Ecto neural progenitor cell (in vitro differentiated cells): ENCODE results near the gene TST.

Source experiments
- DNase-seq: peaks from one replicate; pipeline ENCODE4 v3.0.0-alpha.2; 2018; ENCODE audit warnings: low spot score

The TST gene

DNA sequence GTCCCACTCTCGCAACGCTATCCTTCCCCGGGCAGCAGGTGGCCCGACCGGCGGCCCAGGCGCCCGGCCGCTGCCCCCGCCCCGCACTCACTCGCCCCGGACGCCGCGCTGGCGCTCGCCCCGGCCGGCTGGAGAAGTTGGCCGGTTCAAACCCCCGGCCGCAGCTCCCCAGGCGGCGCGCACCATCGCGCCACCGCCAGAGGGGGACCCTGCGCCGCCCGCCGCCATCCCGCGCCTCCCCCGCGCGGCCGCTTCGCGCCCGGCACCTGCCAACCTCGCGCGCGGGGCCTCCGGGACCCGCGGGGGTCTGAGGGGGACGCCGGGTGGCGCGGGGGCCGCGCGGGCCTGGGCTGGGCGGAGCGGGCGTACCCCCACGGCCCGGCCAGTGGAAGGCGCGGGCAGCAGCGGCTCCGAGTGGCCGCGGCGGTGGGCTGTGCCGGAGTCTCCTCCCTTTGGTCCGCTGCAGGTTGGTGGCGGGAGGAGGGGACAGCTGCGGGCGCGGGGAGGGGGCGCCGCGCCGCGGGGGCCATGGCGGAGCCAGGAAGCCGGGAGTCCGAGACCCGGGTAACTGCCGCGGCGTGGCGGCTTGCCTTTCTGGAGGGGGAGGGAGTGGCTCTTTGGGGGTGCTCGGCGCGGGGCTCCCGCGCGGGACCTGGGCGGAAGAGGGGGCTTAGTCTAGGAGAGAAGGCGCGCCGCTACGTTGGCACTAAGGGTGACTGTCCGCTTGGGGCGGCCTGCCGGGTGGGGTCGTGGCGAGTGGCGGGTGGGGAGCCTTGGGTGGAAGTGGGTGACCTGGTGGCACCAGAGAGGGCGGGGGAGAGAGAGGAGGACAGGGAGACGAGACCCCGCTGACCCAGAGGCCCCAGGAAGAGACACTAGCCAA is at the start of gene TST, which contains the start of gene MPST:
Gene TST, minus strand, starts transcription at position 139 of the 883 bp plus-strand sequence. CDS start 715 bp downstream, outside the sequence.
Gene MPST, plus strand, starts transcription at position 434 of the 883 bp plus-strand sequence. Its CDS starts 95 bp downstream, at position 529.
- DNase-seq = peak; percentile 89

DNA sequence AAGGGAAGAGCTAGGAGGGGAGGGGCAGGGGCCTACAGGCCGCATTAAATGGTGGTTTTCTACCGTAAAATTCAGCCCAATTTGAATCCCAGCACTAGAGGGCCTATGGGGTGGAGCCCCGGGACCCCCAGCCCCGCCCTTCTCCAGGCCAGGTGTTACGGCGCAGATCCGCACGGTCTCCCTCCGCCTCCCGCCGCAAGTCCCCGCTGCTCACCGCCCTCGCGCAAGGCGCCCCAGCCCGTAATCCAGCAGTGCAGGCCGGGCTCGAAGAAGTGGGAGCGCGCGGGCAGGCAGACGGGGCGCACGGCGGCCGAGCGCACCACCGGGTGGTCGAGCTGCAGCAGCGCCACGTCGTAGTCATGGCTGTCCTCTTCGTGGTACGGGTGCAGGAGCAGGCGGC is 49.6 kb upstream of the TST start:
- DNase-seq = peak; percentile 71

DNA sequence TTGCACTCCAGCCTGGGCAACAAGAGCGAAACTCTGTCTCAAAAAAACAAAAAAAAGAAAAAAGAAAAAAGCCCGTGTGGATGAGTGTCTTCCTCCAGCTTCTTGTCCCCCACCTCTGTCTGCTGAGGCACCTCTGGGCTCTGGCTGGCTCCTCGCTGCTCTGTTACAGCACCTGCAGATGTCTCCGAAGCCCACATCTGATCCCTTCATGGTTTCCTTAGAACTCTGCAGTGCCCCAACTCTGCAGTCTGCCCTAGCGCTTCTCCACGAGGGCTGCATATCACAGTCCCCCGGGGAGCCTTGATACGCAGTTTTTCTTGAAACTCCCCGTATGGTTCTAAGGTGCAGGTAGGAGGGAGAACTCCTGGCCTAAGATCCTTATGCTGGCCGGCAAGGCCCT is 48.2 kb upstream of the TST start:
- DNase-seq = no peak

DNA sequence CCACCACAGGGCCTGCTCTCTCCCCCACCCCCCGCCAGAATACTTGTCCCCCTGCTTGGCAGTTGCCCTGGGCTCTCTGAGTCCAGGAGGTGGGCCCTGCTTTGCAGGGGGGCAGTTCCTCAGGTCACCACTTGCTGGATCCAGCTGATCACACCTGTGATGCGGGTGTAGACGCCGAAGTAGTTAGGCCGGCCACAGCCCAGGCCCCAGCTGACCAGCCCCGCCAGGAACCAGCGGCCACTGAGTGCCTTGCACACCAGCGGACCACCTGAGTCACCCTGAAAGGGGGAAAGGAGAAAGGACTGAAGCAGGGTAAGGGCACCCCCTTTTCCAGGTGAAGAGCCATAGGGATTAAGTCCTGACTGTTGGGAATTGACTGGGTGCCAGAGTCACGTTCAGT is 46.7 kb upstream of the TST start:
- DNase-seq = no peak

DNA sequence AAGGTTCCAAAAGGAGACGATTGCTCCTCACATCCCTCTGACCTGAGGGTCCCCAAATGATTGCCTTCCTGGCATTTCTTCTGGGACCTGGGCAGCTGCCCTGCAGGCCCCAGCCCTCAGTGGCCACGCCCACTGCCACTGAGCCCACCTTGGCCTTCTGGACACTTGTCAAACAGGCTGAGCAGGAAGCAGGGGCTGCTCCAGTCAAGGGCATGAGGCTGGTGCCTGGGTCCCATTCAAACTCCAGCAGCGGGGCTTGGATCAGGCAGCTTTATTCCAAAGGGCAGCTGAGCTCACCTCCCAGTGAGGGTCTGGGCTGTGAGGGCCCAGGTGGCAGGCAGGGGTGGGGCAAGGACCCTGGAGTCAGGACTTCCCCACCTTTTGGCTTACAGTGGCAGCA is 45.9 kb upstream of the TST start:
- no peak for DNase-seq

DNA sequence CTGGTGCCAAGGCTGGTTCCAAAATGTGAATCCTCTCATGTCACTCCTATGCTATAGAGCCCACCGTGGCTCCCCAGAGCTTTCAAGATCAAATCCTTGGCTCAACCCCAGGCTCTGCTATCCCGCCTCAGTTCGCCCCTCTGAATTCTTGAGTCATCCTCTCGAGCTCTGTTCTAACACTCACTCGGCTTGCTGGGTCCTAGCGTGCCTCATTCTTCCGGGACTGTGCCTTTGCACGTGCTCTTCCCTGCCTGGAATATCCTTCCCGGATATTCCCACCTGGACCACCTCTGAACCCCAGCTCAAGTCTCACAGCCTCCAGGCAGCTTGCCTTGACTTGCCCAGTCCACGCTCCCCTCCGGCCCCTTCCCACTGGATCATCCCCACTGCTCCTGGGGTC is 45.3 kb upstream of the TST start:
- DNase-seq = no peak

DNA sequence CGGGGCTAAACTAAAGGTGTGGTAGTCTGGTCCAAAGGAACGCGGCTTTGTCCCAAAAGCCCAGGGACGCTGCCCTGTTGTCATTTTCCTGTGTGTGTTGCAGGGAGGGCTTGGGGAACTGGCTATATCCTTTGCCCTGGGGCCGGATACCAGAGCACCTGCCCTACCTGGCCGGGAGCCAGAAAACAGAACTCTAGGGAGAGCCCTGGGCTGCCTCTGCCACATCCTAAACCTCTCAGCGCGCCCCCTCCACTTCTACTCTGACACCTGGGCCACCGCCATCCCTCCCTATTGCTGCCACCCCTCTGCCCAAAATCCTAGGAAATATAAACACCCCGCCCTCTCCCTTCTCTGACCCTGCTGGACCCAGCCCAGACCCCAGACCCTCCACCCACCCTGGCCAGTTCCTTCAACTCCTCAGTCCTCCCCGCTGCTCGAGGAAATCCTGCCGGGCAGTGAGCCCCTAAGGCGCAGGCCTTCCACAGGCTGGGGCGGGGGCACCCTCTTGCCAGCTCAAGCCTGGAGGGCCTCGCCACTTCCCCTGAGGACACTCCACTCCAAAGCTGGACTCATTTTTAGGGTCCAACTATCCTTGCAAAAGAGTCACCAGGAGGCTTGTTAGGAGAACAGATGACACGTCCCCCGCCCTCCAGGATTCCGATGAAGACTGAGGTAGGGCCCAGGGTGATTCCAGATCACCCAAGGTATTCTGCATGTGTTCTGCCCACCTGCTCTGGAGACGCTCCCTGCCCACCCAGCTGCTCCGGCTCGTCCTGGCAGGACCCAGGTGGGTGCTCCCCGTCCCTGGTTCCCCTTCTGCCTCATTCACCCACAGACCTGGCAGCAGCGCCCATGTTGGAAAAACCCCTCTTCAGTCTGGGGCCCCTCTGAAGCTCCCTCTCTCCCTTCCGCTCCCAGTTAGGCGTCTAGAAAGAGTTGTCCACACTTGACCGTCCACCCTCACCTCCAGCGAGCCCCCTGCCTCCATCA is 44.5 kb upstream of the TST start:
- DNase-seq = no peak

DNA sequence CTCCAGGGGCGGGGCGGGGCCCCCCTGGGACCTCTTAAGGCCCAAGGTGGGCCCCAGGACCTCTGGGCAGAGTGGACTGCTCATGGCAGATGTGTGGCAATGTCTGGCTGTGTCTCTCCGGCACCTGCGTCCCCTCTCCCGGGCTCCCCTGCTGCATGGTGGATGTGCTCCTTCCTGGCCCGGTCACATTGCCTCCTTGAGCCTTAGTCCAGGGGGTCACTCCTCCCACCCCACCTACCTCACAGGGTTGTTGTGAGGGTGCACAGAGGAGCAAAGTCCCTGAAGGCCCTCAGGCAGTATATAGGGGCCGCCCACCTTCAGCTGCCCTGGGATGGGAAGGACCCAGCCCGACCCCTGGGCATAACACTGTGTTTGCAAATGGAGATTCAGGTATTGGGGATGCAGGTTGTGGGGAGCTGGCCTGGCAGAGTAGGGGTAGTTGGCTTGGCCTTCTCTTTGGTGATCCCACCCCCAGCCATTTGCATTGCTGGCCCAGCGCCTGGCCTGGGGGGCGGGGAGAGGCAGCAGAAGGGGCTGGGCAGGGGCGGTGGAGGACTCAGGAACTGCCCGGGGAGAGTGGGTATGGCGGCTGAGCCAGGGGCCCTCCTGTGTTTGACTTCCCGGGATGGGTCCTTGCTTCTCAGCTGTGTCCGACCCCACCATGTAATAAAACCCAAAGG is 43.6 kb upstream of the TST start:
- no peak for DNase-seq

DNA sequence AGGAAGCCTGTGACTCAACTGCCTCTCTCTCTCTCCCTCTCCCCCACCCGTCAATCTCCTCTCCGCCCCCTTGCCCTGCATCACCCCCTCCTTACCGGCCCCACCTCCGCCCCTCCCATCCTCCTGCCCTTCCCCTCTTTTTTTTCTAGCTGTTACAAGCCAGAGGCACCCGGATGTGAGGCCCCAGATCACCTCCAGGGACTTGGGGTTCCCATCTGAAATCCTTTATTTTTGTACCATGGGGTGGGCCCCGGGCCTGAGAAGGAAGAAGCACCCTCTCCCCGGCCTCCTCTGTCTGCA is 43.1 kb upstream of the TST start:
- DNase-seq = no peak

DNA sequence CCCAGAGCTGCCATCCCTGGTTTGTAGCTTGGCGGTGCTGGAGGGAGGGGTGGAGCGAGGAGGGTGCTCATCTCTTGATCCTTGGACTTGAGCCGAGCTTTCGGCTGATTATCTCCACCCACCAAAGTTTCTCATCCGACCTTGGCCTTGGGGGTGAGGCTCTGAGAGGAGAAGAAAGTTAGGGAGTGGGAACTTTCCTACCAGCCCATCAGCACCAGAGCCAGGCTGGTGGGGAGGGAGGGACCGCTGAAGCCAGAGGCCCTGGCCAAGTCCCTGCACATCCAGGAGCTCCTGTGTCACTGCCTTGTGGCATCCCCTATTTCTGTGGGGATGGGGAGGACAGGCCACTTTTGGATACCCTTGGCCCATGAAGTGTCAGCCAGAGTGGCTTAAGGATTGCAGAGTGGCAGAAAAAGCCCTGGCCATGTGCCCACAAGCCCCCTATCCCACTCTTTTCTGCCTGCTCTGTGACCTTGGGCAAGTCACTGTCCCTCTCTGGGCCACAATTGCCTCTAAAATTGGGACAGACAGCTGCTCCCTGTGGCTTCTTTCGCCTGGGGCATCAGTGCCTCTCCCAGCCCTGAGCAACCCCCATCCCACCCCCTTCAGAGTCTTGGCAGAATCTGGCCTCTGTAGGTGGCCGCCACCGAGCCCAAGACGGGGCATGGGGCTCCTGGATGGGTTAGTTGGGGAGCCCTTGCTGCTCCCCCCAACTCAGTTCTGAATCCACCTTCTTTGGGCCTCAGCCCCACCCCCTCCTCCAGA is 42.5 kb upstream of the TST start:
- no peak for DNase-seq

DNA sequence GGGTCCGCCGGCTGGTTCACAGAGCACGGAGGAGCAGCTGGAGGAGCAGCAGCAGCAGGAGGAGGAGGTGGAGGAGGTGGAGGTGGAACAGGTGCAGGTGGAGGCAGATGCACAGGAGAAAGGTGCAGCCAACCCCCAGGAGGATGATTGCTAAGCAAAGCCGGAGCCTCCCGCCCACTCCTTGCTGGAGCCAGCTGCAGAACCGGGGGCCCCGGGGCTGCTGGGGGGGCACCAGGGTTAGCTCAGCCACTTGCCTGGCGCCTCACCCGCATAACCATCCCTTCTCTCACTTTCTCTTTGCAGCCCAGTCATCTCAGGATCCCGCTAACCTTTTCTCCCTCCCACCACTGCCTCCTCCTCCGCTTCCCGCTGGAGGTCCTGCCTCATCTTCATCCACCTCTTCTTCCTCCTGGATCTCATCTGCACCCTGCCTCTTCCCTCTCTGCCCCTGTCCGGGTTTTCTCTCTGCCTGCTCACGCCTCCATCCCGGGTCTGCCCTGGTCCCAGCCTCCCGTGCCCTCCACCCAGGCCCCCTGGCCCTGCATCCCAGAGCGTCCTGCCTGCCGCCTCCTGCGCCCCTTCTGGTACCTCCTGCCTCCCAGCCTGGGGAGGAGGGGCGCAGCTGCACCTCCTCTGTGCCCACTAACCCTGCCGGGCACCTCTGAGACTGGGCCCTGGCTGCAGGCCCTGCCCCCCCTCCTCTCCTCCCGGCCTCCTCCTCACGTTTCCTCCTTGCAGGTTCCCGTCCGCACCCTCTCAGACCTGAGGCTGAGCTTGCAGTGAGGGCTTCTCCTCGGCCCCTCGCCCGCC is 41.8 kb upstream of the TST start:
- no peak for DNase-seq

DNA sequence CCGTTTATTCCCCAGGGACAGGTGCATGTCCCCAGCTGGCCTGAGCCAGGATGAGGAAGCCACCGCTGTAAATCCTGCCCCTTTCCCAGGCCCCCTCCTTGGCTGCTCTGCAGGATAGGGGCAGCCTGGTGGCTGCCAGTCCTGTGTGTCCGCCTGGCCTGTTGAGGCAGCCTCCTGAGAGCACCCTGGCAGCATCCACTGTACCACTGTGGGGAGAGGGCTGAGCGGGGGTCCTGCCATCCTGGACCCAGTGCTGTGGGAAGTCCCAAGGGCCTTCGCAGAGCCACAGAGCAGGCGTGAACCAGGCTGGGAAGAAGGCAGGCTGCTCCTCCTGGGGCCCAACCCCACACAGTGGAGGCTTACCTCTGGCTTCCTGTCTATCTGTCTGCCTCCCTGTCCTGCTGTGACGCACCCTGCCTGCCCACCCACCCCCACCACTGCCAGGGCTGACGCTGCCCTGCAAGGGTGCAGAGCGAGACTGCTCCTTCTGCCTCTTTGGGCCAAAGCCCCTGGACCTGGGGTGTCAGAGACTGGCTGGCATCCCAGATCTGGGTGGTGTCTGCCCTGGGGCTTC is 40.7 kb upstream of the TST start:
- DNase-seq = no peak

DNA sequence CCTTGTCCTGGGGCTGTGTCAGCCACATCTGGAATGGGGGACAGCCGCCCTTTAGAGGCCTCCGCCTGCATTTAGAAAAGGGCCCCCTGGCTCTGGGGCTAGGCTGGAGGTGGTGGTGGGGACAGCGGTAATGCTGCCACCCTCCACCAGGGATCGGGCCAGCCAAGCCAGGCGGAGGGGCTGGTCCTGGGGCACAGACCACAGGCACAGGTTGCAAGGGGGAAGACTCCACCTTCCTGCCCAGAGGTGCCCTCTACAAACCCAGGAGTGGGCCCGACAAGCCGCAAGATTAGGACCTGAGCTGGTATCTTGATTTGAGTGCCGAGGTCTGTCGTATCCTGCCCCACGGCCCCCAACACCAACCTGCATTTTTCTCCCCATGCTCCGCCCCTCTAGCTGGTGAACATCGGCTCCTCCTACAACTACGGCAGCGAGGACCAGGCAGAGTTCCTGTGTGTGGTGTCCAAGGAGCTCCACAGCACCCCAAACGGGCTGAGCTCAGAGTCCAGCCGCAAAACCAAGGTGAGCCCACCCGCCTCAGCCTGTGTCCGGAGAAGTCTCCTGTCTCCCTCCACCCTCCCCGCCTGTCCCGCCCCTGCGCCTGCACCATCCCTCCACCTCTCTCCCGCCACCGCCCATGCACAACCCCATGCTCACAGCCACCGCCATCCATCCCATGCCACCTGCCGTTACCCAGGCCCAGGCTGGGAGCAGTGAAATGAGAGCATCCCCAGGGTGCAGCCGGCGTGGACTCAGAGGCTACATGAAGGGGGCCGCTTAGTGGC is 39.9 kb upstream of the TST start:
- DNase-seq = no peak

DNA sequence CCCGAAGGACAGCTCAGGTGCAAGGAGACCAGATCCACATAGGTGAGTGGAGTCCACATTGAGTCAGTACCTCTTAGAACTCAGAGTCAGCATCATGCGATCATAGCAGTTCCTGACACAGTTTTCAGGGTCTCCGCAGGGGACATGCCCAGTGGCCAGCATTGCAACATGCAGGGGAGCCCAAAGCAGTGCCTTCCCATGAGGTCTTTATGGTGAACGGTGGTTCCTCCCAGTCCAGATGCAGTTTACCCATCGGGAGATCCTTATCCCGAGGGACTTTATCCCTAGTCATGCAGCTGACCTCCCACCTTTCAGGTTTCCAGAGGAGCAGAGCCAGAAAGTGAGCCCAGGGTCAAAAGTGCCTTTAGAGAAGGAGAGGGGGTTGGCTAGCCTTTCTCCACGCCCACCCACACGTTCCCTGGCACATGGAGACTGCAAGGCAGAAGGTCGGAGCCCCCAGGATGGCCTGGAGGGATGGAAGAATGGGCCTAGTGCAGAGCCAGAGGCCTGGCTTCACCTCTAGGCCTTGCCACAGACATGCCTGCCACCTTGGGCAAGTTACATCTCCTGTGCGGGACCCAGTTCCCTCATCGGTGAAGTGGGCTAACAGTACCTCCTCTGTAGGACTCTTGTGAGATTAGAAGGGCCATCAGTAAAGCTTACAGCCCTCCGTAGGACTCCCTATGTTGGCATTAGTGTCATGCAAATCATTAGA is 38.7 kb upstream of the TST start:
- DNase-seq = no peak

DNA sequence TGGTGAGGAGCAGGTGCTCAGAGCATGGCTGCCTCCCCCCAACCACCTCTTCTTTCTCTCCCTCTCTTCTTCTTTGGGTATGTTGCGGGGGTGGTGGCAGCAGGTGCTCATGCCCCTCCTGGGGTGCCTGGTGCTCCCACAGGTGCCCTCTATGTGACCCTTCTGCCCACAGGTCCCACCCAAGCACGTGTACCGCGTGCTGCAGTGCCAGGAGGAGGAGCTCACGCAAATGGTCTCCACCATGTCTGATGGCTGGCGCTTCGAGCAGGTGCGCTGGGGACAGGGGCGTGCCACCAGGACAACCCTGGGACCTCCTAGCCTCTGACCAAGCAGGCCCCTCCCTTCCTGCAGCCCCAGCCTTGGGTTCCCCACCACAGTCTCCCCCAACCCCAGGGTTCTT is 38.0 kb upstream of the TST start:
- DNase-seq = no peak

DNA sequence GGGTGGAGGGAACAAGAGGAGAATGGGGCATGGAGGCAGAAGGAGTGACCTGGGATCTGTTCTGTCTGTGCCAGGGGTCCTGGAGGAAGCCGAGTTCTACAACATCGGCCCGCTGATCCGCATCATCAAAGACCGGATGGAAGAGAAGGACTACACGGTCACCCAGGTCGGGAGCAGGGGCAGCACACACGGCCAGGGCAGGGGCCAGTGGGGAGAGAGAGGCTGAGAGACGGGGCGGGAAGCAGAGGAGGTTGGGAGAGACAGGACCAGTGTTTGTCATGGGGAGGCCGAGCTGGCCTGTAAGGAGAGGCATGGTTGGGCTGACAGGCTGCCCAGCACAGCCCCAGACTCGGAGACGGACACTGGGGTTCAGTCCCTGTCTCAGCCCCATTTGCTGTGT is 37.0 kb upstream of the TST start:
- DNase-seq = no peak

DNA sequence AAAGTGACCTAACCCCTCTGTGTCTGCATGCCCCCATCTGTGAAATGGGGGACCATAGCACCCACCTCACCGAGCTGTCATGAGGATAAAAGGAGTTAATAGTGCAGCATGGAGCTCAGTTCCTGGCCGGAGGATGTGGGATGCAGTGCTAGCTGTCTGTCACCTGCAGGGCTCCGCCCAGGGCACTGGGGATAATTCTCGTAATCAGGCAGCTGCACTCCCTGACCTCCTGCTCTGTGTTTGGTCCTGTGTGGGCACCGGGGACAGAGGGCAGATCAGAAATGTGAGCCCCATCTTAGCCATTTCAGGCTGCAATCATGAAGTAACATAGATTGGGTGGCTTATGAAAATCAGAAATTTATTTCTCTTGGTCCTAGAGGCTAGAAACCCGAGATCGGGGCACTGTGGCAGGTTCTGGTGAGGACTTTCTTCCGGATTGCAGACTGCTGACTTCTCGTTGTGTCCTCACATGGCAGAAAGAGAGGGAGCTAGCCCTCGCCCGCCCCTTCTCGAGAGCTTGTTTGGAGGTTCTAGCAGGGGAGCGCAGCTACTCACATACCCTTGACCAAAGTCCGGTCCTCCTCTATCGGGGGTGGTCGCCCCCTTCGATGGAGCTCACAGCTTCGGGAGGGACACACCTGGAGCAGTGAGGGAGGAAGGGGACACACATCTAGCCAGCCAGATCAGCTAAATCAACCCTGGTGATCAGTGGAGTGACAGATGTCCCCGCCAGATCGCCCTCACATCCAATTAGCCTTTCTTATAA is 35.5 kb upstream of the TST start:
- DNase-seq = no peak

DNA sequence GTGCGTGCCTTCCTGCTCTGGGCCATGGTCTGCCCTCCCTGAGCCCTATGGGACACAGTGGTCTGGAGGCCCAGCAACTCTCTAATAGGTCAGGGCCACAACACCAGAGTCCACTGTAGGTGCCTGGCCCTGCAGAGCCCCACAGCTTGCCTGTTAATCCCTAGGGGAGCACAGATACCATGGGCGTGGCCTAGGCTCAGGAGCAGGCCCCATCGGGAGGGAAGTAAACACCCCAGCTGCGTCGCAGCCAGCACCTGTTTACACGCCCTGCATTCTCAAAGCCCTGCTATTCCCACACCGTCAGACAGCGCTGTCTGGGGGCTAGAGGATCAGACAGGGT is 34.8 kb upstream of the TST start:
- no peak for DNase-seq
